ENCODE results near the gene VARS2.
"Not testable (repeated sequence)": the region's sequence is repeated elsewhere in the genome, so short reads cannot be mapped to it uniquely, and the experiment has no call there.

Gene VARS2

DNA sequence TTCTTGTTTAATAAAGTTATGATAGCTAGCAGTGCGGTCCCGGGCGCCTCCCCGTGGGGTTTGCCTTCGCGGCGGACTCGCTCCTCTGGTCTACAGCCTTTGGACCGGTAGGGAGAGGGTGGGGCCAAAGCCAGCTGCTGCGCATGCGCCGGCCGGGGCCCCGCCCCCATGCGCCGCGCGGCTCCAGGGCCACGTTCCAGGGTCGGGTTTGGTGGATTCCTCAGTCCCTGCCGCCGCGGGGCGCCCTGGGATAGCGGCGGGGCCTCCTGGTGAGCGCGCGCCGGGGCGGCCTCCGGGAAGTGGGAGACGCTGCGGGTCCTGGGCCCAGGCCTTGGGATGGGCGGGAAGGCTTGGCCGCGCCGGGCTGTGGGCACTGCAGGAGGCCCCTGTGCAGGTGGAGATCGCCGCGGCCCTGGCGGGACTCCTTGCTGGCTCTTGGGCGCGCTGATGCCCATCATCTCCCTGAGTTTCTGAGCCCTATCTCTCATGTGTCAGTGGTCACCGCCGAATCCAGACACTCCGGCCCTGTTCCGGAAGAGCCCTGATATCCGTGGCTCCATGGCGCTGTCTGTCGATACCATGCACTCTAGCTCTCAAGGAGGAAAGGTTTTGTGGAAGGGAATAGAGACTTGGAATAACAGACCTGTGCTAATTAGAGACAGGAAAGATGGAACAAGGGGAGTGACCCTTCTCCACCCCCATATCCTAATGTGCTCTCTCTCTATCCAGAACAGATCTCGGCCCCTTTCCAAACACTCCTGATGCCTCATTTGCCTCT, at the start of gene VARS2:
VARS2 (plus strand) TSS at position 163 of the 778 bp plus-strand sequence; CDS start at position 762, 599 bp downstream.
- DNase-seq (ENCODE audit: low read depth in 4 of 4, low spot score in 1 of 4): peak; percentile 65 to 85 (median 71)

DNA sequence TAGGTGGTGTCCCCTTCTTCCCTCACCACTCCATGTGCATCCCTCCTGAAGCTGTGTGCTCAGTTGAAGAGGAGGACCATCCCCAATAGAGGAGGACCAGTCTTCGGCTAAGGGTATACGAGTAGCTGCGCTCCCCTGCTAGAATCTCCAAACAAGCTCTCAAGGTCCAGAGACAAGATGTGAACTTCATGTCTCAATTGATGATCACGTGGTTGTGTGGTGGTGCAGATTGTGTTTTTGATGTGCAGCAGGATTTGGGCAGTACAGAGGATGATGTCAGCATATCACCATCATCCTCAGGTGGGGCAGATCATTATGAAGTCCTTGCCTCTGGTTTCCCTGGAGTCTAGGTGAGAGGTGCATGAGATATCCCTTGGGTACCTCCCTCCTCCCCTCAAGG, 49.7 kb upstream of the VARS2 start:
- DNase-seq (ENCODE audit: low read depth in 4 of 4, low spot score in 1 of 4): no peak

DNA sequence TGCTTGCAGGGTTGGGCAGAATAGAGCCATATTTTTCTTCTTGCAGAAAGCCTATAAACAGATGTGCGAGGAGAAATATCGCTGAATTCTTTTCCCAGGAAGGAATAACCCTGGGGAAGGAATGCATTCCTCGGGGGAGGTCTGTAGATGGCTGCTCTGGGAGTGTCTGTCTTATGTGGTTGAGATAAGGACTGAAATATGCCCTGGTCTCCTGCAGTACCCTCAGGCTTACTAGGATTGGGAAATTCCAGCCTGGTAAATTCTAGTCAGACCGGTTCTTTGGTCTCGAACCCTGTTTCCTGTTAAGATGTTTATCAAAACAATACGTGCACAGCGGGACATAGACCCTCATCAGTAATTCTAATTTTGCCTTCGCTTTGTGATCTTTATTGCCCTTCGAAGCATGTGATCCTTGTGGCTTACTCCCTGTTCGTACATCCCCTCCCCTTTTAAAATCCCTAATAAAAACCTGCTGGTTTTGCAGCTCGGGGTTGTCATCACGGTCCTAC, 44.7 kb upstream of the VARS2 start:
- DNase-seq (ENCODE audit: low read depth in 4 of 4, low spot score in 1 of 4): not testable (repeated sequence)

DNA sequence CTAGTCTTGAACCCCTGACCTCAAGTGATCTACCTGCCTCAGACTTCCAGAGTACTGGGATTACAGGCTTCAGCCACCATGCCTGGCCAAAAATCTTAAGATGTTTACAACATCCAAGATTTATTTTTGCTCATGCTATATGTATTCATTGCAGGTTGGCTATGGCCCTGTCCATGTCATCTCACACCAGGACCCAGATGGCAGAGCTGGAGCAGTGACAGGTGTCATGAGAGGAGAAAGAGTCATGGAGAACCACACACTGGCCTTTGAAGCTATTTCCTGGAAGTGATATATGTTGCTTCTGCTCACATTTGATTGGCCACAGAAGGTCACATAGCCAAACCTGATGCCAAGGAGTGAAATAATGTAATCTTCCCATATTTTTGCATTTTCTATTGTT, 43.5 kb upstream of the VARS2 start:
- DNase-seq (ENCODE audit: low read depth in 4 of 4, low spot score in 1 of 4): no peak

DNA sequence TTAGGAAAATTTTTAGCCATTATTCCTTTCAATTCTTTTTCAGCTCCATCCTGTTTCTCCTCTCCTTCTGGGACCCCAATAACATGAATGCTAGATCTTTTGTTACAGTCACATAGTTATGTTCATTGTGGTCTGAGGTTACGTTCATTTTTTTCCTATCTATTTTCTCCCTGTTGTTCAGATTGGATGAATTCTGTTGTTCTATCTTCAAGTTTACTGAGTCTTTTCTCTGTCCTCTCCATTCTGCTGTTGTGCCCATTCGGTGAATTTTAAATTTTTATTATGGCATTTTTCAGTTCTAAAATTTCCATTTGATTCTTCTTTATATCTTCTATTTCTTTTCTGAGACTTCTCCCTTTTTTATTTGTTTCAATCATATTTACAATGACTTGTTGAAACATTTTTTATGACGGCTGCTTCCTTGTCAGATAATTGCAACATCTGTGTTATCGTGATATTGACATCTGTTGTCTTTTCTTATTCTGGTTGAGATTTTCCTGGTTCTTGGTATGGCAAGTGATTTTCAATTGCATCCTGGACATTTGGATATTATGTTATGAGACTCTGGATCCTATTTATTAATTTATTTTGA, 42.4 kb upstream of the VARS2 start:
- no peak for DNase-seq (ENCODE audit: low read depth in 4 of 4, low spot score in 1 of 4)

- DNase-seq (ENCODE audit: low read depth in 4 of 4, low spot score in 1 of 4): no peak
Measured at GRCh38 chr6:30873137-30873640, 40.8 kb upstream of the VARS2 start.

DNA sequence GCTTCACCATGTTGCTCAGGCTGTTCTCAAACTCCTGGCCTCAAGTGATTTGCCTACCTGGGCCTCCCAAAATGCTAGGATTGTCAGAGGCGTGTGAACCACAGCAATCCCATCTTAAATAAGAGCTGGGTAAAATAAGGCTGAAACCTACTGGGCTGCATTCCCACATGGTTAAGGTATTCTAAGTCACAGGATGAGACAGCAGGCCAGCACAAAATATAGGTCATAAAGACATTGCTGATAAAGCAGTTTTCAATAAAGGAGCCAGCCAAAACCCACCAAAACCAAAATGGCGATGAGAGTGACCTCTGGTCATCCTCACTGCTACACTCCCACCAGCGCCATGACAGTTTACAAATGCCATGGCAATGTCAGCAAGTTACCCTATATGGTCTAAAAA, 40.2 kb upstream of the VARS2 start:
- DNase-seq (ENCODE audit: low read depth in 4 of 4, low spot score in 1 of 4): not testable (repeated sequence)

DNA sequence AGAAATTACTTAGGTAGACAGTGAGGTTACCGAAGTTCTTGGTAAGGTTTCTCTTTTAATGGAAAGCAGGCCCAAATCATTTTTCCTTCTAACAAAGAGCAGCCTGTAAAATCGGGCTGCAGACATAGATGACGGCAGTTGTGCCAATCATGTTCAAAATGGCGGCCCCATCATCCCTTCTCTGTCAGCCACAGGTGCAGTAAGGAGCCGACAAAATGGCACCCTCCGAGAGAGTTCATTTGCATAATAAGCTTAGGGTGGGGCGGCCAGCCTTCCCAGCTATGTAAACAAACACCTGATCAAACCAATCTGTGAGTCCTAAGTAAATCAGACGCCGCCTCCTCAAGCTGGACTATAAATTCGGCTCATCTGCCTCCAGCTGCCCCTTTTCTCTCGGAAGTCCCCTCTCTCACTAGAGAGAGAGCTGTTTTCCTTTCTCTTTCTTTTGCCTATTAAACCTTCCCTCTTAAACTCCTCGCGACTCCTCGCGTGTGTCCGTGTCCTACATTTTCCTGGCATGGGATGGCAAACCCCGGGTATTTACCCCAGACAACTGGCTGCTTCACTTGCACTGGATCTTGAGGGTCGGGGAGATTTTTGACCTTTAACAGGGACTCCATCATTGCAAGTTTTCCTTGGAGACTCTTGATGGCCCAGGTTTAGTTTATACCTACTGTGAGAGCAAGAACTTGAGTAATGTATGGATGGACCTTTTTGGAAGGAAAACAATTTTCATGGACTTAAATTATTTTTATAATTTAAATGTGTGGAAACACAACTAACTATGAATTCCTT, 38.6 kb upstream of the VARS2 start:
- DNase-seq (ENCODE audit: low read depth in 4 of 4, low spot score in 1 of 4): no peak

- no peak for DNase-seq (ENCODE audit: low read depth in 4 of 4, low spot score in 1 of 4)
Measured at GRCh38 chr6:30876039-30876730, 37.9 kb upstream of the VARS2 start.

GRCh38 chr6:30877419-30878262, 36.4 kb upstream of the VARS2 start:
- peak; percentile 47 to 63 (median 54) for DNase-seq (ENCODE audit: low read depth in 4 of 4, low spot score in 1 of 4)

- DNase-seq (ENCODE audit: low read depth in 4 of 4, low spot score in 1 of 4): no peak
Measured at GRCh38 chr6:30879684-30880427, 34.2 kb upstream of the VARS2 start.

GRCh38 chr6:30880698-30881252, 33.3 kb upstream of the VARS2 start:
- DNase-seq (ENCODE audit: low read depth in 4 of 4, low spot score in 1 of 4): no peak

GRCh38 chr6:30881392-30882203, 32.4 kb upstream of the VARS2 start:
- DNase-seq (ENCODE audit: low read depth in 4 of 4, low spot score in 1 of 4): no peak

DNA sequence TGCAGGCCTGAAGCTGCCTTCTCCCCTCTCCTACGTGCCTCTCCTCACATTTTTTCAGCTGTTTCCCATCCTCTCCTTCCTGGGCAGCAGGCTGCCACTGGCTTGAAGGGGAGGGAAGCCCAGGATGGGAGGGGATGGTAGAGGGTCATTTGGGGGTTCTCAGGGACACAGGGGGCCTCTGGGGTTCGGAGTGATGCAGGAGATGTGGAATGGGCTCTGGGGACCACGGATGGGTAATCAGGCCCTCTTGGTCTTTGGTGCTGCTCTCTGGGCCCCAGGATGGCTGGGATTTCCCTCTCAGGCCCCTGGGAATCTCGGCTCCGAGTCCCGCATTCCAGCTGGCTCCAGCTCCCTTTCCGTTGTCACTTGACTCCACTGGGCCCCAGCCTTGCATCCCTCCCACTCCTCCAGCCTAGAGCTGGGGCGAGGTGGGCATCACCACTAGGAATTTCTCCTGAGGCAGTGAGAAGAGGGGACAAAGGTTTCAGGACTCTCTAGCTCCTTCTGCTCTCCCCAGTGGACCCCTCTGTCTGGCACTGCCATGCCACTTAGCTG, 31.8 kb upstream of the VARS2 start:
- no peak for DNase-seq (ENCODE audit: low read depth in 4 of 4, low spot score in 1 of 4)

DNA sequence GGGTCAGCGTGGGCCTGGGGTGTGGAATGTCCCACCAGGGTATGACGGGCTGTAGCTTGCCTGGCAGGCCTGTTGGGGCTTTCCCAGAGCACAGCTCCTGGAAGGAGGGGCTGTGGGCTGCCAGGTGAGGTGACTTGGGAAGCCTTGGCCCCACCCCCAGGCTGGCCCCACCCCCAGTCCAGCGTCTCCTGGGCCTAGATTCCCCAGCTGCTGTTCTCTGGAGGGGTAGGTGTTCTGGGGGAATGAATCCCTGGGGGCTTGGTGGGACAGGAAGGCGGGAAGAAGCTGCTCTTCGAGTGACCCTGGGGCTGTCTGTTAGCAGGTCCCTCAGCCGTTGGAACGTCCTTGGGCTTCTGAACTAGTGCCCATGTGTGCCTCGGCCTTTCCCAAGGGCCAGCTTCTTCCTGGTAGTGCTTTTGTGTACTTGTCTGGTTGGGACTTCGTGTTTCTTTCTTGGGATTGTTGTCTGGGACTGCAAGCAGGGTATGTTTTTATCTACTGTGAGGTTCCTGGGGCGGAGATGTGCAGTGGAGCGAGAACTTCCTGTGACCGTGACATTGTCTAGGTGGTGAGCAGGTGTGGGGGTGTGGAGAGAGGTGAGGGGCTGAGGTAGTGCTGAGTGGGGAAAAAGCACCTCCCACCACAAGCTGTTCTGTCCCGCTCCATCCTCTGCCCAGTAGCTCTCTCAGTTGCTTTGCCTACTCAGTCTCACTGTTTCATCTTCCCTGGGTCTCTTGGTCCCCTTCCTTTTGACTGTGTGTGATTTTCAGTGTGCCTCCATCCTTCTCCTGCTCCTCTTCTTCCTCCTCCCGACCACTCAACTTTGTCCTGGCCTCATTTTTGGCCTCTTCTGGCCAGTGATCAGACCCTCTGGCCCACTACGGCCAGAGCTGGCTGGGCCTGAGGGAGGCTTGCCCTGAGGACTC, 31.0 kb upstream of the VARS2 start:
- no peak for DNase-seq (ENCODE audit: low read depth in 4 of 4, low spot score in 1 of 4)

GRCh38 chr6:30883685-30884520, 30.1 kb upstream of the VARS2 start, which contains the start of gene DDR1:
Gene DDR1 (plus strand): TSS chr6:30884519. CDS start chr6:30888730, 4,211 bp downstream.
- DNase-seq (ENCODE audit: low read depth in 4 of 4, low spot score in 1 of 4): peak in 2 of 4 experiments; percentile 29 to 43

Data from stimulated activated CD4-positive, alpha-beta T cell treated with anti-CD3 and anti-CD28 coated beads, Interleukin-1b, Interleukin-23, amount 100 ng/mL, for 24 hours (primary cell).